HG03520 (cell line): ENCODE data around the gene TIAM2.
"Not testable (repeated sequence)": the region's sequence is repeated elsewhere in the genome, so short reads cannot be mapped to it uniquely, and the experiment has no call there.

Source experiments
- ATAC-seq: cut with Tn5 transposase; IDR thresholded peaks from one replicate; pipeline ENCODE4 v1.9.1; 2021; ENCODE audit warnings: mild to moderate bottlenecking, moderate library complexity; ENCODE audit not compliant: unreplicated experiment

Gene TIAM2

DNA sequence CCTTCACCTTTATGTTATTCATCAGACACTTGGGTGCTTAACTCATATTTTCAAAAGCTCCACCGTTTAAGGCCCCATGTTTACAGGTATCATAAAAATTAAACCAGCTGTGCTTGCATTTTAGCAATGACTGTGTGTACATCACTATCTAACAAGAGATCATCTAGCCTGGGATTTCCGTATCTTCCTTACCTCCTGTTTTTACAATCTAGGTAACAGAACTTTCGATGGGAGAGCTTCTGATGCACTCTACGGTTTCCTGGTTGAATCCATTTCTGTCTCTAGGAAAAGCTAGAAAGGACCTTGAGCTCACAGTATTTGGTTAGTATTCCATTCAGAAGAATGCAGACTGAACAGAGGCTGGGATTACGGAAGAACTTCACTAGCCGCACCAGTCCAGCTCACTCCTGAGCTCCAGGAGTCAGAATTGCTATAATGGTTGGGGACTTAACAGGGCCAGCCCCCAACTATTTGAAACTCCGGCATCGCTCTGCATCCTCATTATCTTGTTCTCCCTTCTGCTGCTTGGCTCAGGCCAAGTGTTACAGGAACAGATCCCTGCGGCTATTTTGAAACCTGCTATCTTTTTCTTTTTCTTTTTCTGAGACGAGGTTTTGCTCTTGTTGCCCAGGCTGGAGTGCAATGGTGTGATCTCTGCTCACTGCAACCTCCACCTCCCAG is 255.7 kb downstream of the TIAM2 start:
- no peak for ATAC-seq

DNA sequence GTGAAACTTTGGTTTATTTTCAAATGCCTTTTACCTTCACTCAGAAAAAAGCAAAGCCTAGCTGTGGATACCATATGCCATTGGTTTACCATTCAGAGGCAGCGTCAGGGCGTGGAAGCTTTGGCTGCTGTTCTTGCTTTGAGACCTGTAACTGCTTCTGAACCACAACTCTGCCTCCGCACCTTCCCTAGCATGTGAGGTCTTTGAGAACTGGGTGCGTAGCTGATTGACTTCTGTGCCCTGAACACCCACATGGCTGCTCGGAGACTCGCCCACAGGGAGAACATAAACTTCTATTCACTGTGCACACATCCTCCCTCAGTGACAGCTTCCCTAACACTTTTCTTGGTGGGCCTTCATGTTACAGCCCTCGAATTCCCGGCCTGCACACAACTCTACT is 257.5 kb downstream of the TIAM2 start:
- no peak for ATAC-seq

DNA sequence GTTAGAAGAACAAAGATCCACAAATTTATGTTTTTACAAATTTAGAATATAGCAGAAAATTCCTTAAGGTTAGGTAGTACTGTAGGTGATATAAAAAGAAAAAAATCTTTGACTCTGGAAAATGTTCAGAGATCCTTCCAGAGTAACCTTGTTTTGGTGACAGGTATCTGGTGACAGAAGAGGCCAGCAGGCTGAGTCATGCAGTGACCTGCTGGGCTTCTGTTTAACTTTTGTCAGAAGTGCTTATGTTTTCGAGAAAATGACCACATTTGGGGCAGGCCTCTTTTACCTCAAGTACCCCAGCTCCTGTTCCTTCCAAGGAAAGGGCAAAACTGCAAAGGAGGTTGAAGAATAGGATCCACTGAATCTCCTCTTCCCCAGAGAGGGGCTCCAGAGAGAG is 258.2 kb downstream of the TIAM2 start:
- no peak for ATAC-seq

DNA sequence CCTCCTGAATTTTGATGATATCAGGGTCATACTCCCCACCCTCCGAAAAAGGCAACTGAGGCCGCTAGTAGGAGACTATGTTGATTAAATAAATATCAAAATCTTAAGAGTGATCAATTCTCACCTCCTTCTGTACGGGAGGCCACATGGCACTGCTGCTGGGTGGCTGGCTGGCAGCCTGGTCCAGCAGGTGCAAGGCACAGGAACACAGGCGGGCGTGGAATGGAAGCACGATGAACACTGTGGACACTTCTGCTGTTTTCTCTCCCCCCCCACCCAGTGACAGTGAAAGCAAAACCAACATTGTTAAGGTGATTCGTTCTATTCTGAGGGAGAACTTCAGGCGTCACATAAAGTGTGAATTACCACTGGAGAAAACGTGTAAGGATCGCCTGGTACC is 259.0 kb downstream of the TIAM2 start:
- no peak for ATAC-seq

DNA sequence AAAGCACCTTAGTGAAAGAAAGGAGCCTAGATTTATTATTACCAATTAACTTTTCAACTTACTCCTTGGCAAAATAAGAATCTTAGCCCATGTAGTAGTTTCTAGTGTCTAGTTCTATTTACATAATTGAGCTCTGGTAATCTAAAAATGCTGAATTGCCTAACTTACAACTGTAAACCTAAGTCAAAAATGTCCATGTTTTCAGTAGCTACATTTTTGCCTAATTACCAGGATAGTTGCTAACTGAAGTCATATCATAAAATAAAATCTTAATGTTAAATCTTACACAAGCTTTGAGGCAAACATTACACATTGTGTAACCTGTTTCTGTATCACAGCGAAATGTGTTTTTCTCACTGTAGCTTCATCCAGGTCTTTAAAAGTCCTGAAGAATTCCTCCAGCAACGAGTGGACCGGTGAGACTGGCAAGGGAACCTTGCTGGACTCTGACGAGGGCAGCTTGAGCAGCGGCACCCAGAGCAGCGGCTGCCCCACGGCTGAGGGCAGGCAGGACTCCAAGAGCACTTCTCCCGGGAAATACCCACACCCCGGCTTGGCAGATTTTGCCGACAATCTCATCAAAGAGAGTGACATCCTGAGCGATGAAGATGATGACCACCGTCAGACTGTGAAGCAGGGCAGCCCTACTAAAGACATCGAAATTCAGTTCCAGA is 261.1 kb downstream of the TIAM2 start:
- ATAC-seq: no peak

DNA sequence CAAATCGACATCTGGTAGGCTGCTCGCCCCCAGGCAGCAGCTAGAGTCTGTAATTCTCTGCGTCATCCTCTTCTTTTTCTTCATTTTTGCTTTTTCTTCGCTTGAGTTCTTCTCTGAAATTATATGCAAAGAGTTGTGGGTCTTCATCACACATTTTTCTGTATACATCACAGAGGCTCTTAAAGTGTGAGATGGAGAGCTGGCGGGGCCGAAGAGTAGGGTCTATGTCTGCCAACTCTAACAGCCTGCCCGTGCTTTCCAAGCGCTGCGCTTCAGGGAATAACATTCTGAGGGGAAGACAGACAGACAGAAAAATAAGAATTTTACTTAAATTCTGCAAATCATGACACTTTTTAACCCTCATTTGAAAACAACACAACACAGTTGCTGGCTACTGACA is 262.7 kb downstream of the TIAM2 start:
- ATAC-seq: no peak

DNA sequence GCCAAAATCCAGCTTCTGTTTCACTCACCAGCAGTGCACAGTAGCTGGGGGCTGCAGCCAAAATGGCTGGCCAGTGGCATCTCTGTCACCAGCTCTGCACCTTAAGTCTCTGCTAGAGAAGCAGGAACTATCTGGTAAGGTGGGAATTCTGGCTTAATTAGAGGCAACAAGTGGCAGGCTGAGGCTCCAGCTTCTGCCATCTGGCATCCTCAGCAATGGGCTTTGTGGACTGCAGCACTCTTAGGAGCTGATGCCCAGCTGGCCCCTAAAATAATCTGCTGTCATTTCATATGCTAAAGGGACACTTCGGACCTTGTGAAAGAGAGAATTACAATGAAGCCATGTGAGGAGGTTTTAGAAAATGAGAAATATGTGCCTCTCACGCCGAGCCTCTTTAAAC is 264.1 kb downstream of the TIAM2 start:
- ATAC-seq: no peak

DNA sequence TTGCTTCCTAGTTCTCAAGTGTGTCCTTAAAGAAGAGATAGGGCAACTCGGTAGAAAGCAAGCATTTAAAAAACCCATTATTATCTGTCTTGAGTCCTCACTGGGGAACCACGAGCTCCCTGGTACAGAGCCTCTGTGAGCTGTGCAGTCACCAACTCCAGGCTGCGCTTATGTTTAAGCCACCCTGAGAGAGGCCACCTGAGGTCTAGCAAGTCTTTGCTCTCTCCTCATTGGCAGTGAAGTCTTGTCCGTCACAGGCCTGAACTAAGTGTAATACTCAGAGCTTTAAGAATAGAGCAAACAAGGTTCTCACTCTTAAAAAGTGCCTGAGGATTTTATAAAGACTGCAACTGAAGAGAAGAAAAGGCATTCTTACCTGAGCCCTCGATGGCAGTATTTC is 264.8 kb downstream of the TIAM2 start:
- no peak for ATAC-seq

DNA sequence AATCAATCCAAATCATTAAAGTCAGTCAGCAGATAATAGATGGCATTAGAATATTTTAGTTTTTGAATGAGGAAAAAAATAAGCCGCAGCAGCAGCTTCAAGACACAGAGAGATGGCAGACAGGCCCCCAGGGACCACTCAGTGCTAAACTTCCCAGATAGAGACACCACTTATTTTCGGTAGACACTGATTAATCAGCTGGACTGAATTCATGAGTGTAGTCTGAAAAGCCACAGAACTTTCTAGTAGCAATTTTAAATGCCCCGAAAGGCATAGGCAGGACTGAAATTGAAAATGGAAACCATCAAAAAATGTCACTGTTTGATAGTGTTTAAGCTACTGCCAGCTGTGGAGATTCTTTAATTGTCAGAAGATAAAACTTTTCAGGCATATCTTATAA is 265.6 kb downstream of the TIAM2 start:
- no peak for ATAC-seq

DNA sequence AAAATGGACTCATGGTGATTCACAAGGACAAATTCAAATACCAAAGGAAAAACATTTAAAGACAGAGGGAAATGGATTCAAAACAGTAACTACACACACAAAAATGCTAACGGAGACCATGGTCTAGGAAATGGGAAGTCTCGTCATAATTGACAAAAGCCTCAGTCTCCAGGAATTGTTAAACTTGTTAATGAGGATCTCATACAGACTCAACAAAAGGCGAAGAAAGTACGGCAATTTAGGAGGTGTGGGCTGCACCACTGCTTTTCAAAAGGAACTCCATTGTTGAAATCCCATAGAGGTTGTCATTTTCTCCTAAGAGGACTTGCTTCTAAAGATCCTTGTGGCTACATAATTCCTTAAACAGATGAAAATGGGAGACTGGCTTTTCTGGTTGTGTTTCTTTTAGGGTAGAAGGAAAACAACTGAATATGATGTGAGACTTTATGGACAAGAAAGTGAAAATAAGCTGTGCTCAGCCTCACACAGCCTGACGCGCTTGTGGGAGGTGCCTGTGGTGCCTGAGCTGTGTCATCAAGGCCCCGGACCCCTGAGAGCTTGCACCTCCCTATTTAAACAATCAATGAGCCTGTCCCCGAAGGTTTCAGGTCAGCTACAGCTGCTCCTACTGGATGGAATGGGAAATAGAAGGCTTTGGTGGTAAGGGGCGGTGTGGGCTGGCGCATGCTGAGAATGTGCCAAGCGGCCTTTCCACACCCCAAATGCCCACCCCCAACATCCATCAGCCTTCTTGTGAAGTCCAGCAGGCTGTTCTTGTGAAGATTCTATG is 266.2 kb downstream of the TIAM2 start:
- ATAC-seq: no peak

DNA sequence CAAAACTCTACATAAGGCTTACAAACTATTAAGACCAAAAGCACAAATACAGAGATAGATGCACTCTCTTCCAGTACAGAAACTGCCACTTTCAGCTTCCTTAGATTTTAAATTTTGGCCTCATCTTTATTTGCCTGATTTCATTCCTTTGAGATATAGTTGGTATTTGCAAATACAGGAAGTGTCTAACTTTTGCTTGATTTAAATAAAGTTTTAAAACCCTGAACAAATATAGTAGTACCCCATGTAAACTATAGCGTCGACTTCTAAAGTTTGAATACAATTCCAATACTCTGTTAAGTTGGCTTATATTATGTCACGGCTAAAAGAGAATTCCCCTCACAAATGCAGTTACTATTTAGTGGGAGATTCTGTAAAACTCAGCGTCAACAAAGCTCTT is 267.5 kb downstream of the TIAM2 start:
- ATAC-seq: no peak

DNA sequence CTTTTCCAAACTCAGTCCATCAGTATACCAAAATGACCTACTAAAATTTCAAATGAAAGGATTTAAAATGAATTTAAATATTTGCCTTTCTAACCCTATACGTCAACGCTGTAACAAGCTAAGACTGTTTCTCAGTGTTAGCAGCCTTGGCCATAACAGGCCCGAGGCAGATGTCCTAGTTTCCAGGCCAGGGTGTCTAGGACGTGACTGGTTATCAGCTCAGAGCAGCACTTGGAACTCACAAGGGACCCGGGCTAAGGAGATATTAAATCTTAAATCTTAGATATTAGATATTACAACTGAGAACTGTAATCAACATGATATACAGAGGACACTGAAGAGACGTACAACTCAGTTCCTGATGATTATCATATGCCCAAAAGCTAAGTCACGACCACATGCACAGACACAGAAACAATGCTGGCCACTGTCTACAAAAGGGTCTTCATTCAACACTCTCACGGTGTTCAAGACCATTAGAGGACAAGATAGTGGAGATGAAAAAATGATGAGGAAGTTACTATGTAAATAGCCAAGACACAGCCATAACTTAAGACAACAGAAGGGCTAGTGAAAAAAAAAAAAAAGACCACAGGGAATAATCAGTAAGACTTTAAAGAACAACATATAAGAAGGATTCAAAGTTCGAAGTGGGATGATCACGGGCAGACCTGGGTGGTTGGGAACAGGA is 268.4 kb downstream of the TIAM2 start, which contains the start of gene CLDN20:
TSS of gene CLDN20 (plus strand) at position 641 of the 691 bp plus-strand sequence. CDS start 11,707 bp downstream, outside the sequence.
- ATAC-seq: no peak

DNA sequence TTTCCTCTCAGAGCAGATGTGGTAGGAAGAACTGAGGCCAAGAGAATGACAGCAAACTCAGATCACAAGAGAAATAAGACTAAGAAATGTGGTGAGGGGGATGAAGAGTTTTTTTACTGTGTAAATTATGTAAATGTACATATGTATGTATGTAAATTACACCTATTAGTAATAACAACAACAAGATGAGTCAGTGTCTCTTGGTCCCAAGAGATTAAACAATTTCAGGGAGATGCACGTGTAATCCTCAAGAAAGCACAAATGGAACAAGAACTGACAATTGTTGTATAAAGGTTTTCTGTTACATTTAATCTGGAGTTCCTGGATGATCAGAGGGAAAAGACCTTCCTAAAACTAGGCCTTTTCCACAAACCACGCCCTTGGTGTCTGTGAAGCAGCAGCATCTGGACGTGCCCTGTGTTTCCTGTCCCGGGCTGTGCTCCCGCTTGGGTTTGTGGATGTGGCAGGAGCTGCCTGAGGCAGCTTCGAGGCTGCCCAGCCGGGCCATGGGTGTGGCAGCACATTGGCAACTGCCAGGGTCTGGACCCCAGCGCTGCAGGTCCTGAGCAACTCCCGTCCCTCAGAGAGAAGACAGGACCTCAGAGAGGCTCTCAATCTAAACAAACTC is 269.7 kb downstream of the TIAM2 start:
- no peak for ATAC-seq

DNA sequence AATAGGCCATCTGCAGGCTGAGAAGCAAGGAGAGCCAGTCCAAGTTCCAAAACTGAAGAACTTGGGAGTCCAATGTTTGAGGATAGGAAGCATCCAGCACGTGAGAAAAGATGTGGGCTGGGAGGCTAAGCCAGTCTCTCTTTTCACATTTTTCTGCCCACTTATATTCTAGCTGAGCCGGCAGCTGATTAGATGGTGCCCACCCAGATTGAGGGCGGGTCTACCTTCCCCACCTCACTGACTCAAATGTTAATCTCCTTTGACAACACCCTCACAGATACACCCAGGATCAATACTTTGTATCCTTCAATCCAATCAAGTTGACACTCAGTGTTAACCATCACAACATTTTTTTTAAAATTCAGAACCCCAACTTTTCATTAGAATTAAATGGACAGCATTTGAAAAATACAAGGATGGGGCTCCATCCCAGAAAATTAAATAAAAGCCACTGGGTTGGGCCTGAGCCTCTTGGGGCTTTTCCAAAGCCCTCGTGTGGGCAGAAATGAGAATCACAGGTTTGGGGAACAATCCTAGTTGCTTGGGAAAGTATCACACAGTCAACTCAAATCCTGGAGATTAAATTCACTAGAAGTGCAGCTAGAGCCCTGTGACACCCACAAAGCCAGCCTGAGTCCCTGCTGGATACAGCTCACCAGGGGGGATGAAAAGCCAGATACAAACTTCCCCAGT is 270.9 kb downstream of the TIAM2 start:
- ATAC-seq: no peak

DNA sequence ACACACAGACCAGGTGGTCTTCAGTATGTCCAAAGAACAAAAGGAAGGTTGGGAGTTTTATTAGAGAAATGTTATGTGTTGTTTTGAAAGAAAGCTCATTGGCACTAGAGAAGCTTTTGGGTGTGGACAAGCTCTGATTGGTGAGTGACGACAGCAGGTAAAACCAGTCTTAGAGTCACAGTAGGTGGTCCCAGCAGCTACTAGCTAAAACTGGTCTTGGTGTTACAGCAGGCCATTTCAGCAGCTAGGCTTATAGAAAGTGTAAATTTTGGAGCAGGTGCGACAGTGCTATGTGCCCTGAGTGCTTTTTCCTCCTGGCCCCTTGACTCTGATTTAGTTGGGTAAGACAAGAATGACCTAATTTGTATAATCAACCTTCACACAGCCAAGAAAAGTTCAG is 272.3 kb downstream of the TIAM2 start:
- no peak for ATAC-seq

DNA sequence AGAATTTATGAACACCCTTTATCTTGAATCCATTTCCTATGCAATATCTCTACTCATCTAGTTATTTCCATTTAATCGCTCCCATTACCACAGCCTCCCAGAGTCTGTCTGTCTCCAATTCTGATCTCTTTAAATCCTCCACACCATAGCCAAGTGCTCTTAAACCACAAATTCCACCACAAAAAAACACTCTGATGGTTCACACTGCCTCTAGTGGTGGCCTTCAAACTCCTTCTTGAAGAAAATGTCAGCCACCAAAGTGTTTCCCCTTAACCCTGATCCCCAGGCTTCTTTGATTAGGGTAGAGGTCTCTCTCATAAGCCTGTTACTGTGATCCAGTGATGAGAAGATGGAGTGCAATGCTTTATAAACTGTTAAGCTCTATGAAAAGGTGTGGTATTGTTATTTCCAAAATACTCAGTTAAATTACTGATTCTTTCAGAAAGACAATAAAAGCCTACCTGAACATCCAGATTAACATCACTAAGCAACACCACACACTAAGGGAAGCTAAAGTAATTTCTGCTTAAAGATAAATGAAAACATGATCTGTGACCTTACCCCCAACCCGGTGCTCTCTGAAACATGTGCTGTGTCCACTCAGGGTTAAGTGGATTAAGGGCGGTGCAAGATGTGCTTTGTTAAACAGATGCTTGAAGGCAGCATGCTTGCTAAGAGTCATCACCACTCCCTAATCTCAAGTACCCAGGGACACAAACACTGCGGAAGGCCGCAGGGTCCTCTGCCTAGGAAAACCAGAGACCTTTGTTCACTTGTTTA is 273.2 kb downstream of the TIAM2 start:
- ATAC-seq: not testable (repeated sequence)

DNA sequence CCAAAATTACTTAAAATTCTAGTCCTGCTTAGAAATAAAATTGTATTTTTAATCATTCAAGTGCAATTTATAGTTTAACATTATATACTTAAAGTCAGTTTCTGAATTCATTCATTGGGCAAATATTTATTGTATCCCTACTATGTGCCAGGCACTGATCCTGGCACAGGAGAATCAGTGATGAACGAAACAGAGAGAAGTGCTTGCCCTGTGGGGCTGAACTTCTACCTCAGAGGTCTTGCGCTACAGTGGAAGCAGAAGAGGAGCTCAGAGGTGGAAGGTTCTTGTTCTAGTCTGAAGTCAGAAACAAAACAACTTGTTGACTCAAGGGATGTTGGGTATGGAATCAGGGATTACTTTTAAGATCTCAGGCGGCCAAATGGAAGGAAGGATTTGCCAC is 274.6 kb downstream of the TIAM2 start:
- ATAC-seq: no peak

DNA sequence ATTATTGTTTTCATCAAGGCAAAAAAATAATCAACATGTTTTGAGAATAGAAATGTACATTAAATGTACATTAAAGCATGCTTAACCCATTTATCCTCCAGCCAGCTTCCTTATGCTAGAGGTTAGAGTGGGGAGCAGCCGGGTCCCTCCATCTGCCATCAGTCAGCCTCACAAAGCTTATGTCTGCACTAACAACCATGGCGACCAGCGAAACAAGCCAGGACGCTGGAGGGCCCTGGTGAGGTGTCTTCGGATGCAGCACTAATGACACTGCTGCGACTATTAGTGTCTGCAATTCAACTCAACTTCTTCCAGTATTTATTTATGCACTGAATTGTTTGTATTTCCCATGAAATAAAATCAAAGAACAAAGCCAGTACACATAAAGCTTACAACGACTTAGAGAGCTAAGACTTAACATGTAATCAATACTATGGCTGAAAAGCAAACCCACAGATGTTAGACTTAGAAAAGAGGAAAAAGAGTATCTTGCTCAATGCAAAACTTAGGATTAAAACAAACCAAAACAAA is 275.5 kb downstream of the TIAM2 start:
- no peak for ATAC-seq

DNA sequence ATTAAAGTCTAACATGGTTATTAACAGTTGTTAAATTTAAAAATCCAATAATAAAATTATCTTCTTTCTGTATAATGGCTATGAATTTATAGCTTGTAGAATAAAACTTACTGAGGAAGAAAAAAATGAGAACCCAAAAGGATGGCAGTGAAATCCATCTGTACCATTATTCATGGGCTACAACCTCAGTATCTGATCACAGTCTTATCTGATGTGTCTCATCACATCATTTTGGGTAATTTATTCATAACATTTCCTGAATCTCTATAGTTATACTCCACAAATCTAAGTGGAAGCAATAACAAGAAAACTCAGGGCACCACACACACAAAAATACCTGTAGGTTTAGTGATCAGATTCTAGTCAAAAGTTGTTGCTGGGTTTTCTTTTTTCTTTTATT is 276.0 kb downstream of the TIAM2 start:
- ATAC-seq: no peak
